ENCODE measurements around the gene RNF227. TPM values are rescaled to one million over a fixed set of nuclear protein-coding genes. Genes with fewer than 3 reads are reported as not detected.

RNF227 gene
- total and polyA plus RNA-seq, 2 of the 13 experiments (the other 11 are each of a cell fraction or from before 2014, with no cell fraction given): 0.20 to 0.79 TPM

DNA sequence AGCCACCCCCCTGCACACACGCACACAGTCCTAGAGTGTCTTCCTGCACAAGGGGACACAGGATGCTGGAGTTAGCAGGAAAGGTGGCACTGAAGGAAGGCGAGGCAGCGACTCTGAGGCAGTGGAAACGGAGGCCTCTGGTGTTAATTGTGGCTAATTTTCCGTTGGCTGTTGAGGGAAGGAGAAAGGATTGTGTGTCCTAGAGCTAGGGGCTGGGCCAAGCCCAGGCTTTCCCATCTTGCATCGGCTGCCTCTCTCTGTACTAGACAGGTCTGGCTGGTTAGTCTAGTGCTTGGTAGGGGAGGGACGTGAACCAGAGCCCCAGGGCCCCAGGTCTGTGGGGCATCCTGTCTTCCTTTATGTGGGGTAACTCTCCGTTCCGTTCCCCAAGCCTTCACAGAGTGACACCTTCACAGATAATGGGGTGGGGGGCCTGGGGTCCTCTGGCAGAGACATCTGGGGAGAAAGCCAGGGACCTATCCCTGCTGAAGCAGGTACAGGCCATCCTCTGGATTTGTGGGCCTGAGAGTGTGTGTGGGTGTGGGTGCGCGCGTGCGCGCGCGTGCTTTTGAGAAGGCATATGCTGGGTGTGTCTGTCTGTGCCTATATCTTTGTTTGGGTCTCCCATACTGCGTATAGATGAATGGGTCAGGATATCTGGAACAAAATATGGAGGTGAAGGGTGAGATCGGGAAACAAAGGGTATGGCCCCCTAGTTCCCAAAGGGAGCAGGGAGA lies 27.7 kb downstream of the RNF227 start, which contains the start of gene CHD3 (continued):
- no peak for TF ChIP-seq ZNF597 (CRISPR knock-in tag; IDR thresholded peaks at IDR 0.05)
- no peak for TF ChIP-seq SIX4 (CRISPR knock-in tag; IDR thresholded peaks at IDR 0.05)
- TF ChIP-seq ZNF451 (CRISPR knock-in tag; IDR thresholded peaks at IDR 0.05): no peak
- TF ChIP-seq, protein P1, sequence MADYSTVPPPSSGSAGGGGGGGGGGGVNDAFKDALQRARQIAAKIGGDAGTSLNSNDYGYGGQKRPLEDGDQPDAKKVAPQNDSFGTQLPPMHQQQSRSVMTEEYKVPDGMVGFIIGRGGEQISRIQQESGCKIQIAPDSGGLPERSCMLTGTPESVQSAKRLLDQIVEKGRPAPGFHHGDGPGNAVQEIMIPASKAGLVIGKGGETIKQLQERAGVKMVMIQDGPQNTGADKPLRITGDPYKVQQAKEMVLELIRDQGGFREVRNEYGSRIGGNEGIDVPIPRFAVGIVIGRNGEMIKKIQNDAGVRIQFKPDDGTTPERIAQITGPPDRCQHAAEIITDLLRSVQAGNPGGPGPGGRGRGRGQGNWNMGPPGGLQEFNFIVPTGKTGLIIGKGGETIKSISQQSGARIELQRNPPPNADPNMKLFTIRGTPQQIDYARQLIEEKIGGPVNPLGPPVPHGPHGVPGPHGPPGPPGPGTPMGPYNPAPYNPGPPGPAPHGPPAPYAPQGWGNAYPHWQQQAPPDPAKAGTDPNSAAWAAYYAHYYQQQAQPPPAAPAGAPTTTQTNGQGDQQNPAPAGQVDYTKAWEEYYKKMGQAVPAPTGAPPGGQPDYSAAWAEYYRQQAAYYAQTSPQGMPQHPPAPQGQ (CRISPR knock-in tag; IDR thresholded peaks at IDR 0.05; ENCODE audit: borderline replicate concordance): no peak
- no peak for TF ChIP-seq CREB1 (IDR thresholded peaks at IDR 0.05)
- no peak for TF ChIP-seq CREB1 (CRISPR knock-in tag; IDR thresholded peaks at IDR 0.05)
- TF ChIP-seq SP5 (CRISPR knock-in tag; IDR thresholded peaks at IDR 0.05; ENCODE audit: borderline replicate concordance, low read depth): peak; percentile 6; the same call in 1 of the 2 replicates
- TF ChIP-seq, protein P2, sequence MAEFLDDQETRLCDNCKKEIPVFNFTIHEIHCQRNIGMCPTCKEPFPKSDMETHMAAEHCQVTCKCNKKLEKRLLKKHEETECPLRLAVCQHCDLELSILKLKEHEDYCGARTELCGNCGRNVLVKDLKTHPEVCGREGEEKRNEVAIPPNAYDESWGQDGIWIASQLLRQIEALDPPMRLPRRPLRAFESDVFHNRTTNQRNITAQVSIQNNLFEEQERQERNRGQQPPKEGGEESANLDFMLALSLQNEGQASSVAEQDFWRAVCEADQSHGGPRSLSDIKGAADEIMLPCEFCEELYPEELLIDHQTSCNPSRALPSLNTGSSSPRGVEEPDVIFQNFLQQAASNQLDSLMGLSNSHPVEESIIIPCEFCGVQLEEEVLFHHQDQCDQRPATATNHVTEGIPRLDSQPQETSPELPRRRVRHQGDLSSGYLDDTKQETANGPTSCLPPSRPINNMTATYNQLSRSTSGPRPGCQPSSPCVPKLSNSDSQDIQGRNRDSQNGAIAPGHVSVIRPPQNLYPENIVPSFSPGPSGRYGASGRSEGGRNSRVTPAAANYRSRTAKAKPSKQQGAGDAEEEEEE (CRISPR knock-in tag; IDR thresholded peaks at IDR 0.05; ENCODE audit: borderline replicate concordance): no peak
- TF ChIP-seq ZKSCAN8 (CRISPR knock-in tag; IDR thresholded peaks at IDR 0.05; ENCODE audit: borderline replicate concordance): no peak
- no peak for TF ChIP-seq ZNF121 (CRISPR knock-in tag; IDR thresholded peaks at IDR 0.05)
- no peak for TF ChIP-seq SNAI1 (CRISPR knock-in tag; IDR thresholded peaks at IDR 0.05; ENCODE audit: borderline replicate concordance)
- peak; percentile 5; the same call in 1 of the 2 replicates for TF ChIP-seq STAT5B (CRISPR knock-in tag; IDR thresholded peaks at IDR 0.05)
- TF ChIP-seq MEIS1 (CRISPR knock-in tag; IDR thresholded peaks at IDR 0.05; ENCODE audit: borderline replicate concordance): no peak
- no peak for TF ChIP-seq KMT2B (CRISPR knock-in tag; IDR thresholded peaks at IDR 0.05)
- no peak for TF ChIP-seq SRSF1 (optimal IDR thresholded peaks at IDR 0.05; ENCODE audit: low read depth, low read length)
- 0 out of 2 replicates have a peak, but pooled peaks have one; percentile 10 for TF ChIP-seq ZBTB4 (CRISPR knock-in tag; IDR thresholded peaks at IDR 0.05; ENCODE audit: borderline replicate concordance)
- TF ChIP-seq CBFB (CRISPR knock-in tag; IDR thresholded peaks at IDR 0.05): 0 out of 2 replicates have a peak, but pooled peaks have one; percentile 5
- TF ChIP-seq ZNF34 (CRISPR knock-in tag; IDR thresholded peaks at IDR 0.05; ENCODE audit: borderline replicate concordance): no peak
